ENCODE measurements around the gene TRIO. TPM values are rescaled to one million over a fixed set of nuclear protein-coding genes. Genes with fewer than 3 reads are reported as not detected.

Gene TRIO
- total and polyA plus RNA-seq, 2 experiments from 2014 or later, result 18.5 to 78.2 TPM

- no peak for DNase-seq (ENCODE audit: low spot score)
- WGBS (ENCODE audit: low lambda C conversion rate, missing lambda C conversion rate), result 91% methylated on average over 11 of the region's 11 CpGs
- Histone ChIP-seq H3K4me2 (no peak overlapping the region), H3K36me3 (replicated peaks; ENCODE audit: insufficient read depth, low read depth) (no peaks in the 10 kb centered on the region), H3K4me3 (no peak overlapping the region), H3K79me2 (no peaks in the 10 kb centered on the region), H3K9me2 (replicated peaks; ENCODE audit: insufficient read depth) (no peaks in the 10 kb centered on the region), H3K27me3 (no peaks in the 10 kb centered on the region), H3K27ac (no peak overlapping the region), H2AFZ (no peak overlapping the region), H4K20me1 (ENCODE audit: insufficient read depth, poor library complexity, severe bottlenecking) (no peaks in the 10 kb centered on the region), H3K4me1 (ENCODE audit: insufficient read depth) (no peaks in the 10 kb centered on the region), H3K9me3 (ENCODE audit: low read depth) (no peaks in the 10 kb centered on the region)
- TF ChIP-seq EZH2phosphoT487 (IDR thresholded peaks at IDR 0.05; ENCODE audit: low read depth, severe bottlenecking, unreplicated experiment) (no peak), EZH2 (IDR thresholded peaks at IDR 0.05; ENCODE audit: borderline replicate concordance) (no peak), CTCF (IDR thresholded peaks at IDR 0.05; ENCODE audit: poor library complexity) (no peak)
Observed at GRCh38 chr5:14510156-14510734, 367.1 kb downstream of the TRIO start.

- no peaks in the 10 kb centered on the region for H4K20me1 ChIP-seq (ENCODE audit: insufficient read depth, poor library complexity, severe bottlenecking)
- no peak for DNase-seq (ENCODE audit: low spot score)
- H3K36me3 ChIP-seq (replicated peaks; ENCODE audit: insufficient read depth, low read depth), result no peaks in the 10 kb centered on the region
- no peaks in the 10 kb centered on the region for H3K79me2 ChIP-seq
- H3K4me2 ChIP-seq, result no peak overlapping the region
- no peak overlapping the region for H2AFZ ChIP-seq
- H3K27me3 ChIP-seq, result no peaks in the 10 kb centered on the region
- 91% methylated on average over 6 of the region's 6 CpGs for whole genome bisulfite sequencing (ENCODE audit: low lambda C conversion rate, missing lambda C conversion rate)
- TF ChIP-seq EZH2 (IDR thresholded peaks at IDR 0.05; ENCODE audit: borderline replicate concordance), result no peak
- TF ChIP-seq CTCF (IDR thresholded peaks at IDR 0.05; ENCODE audit: poor library complexity), result no peak
- TF ChIP-seq EZH2phosphoT487 (IDR thresholded peaks at IDR 0.05; ENCODE audit: low read depth, severe bottlenecking, unreplicated experiment), result no peak
- no peak overlapping the region for H3K27ac ChIP-seq
- no peaks in the 10 kb centered on the region for H3K4me1 ChIP-seq (ENCODE audit: insufficient read depth)
- H3K9me3 ChIP-seq (ENCODE audit: low read depth), result no peaks in the 10 kb centered on the region
- H3K4me3 ChIP-seq, result no peak overlapping the region
- H3K9me2 ChIP-seq (replicated peaks; ENCODE audit: insufficient read depth), result no peaks in the 10 kb centered on the region
Observed at GRCh38 chr5:14510880-14511279, 367.7 kb downstream of the TRIO start.

- WGBS (ENCODE audit: low lambda C conversion rate, missing lambda C conversion rate), result 86% methylated on average over 7 of the region's 7 CpGs
Observed at GRCh38 chr5:14512574-14512973, 369.4 kb downstream of the TRIO start.

More at GRCh38 chr5:14512574-14512973, 369.4 kb downstream of the TRIO start:
- H3K4me1 ChIP-seq (ENCODE audit: insufficient read depth), result no peaks in the 10 kb centered on the region
- H3K9me3 ChIP-seq (ENCODE audit: low read depth), result no peaks in the 10 kb centered on the region
- H3K27ac ChIP-seq, result no peak overlapping the region
- H3K9me2 ChIP-seq (replicated peaks; ENCODE audit: insufficient read depth), result no peaks in the 10 kb centered on the region
- no peaks in the 10 kb centered on the region for H3K79me2 ChIP-seq
- H2AFZ ChIP-seq, result no peak overlapping the region
- TF ChIP-seq EZH2 (IDR thresholded peaks at IDR 0.05; ENCODE audit: borderline replicate concordance), result no peak
- no peak for TF ChIP-seq CTCF (IDR thresholded peaks at IDR 0.05; ENCODE audit: poor library complexity)
- no peak for TF ChIP-seq EZH2phosphoT487 (IDR thresholded peaks at IDR 0.05; ENCODE audit: low read depth, severe bottlenecking, unreplicated experiment)
- H4K20me1 ChIP-seq (ENCODE audit: insufficient read depth, poor library complexity, severe bottlenecking), result no peaks in the 10 kb centered on the region
- H3K27me3 ChIP-seq, result no peaks in the 10 kb centered on the region
- no peak overlapping the region for H3K4me2 ChIP-seq
- no peaks in the 10 kb centered on the region for H3K36me3 ChIP-seq (replicated peaks; ENCODE audit: insufficient read depth, low read depth)
- DNase-seq (ENCODE audit: low spot score), result no peak
- H3K4me3 ChIP-seq, result no peak overlapping the region
